ENCODE measurements around the gene FKBP1A. TPM values are rescaled to one million over a fixed set of nuclear protein-coding genes. Genes with fewer than 3 reads are reported as not detected.

Gene FKBP1A
- total and polyA plus RNA-seq, 2 donors (not counting 3 experiments of a cell fraction or from before 2014, with no cell fraction given): 968 to 1,972 TPM

- Histone ChIP-seq H3K27ac (ENCODE audit: insufficient read depth, low read depth, low read length) (peak overlapping the region; percentile 83), H3K79me2 (ENCODE audit: control insufficient read depth, insufficient read depth, low read length) (peaks cover 99% of the 10 kb centered on the region), H3K9me1 (replicated peaks; ENCODE audit: control insufficient read depth, extremely low read depth, insufficient read depth, low read length) (no peaks in the 10 kb centered on the region), H4K20me1 (replicated peaks; ENCODE audit: control insufficient read depth, extremely low read depth, insufficient read depth, low read length) (peaks cover 4% of the 10 kb centered on the region), H3K4me2 (ENCODE audit: insufficient read depth, low read length) (peak overlapping the region; percentile 63), H2AFZ (ENCODE audit: low read depth, low read length) (no peak overlapping the region), H3K4me1 (ENCODE audit: control insufficient read depth, extremely low read depth, insufficient read depth, low read length) (peaks cover 100% of the 10 kb centered on the region), H3K9ac (replicated peaks; ENCODE audit: extremely low read depth, insufficient read depth, low read length) (peak overlapping the region; percentile 21), H3K27me3 (ENCODE audit: control insufficient read depth in 2 of 2, insufficient read depth in 2 of 2, low read length in 2 of 2) (no peaks in the 10 kb centered on the region), H3K9me3 (replicated peaks; ENCODE audit: control insufficient read depth, insufficient read depth, low read length) (no peaks in the 10 kb centered on the region), H3K4me3 (replicated peaks in 1 of 3; ENCODE audit: insufficient read depth in 1 of 3, low read depth in 1 of 3, low read length in 3 of 3) (peak overlapping the region in 1 of 3 experiments; percentile 15), H3K36me3 (ENCODE audit: control insufficient read depth in 2 of 2, extremely low read depth in 1 of 2, insufficient read depth in 2 of 2, low read length in 2 of 2) (peaks cover 9 to 11% of the 10 kb centered on the region in 2 experiments)
- TF ChIP-seq FOS (IDR thresholded peaks at IDR 0.05; ENCODE audit: borderline replicate concordance, insufficient read depth, low read length): no peak
- TF ChIP-seq POLR2A (IDR thresholded peaks at IDR 0.05; ENCODE audit: low read depth, low read length): no peak
- no peak for TF ChIP-seq JUN (IDR thresholded peaks at IDR 0.05; ENCODE audit: borderline replicate concordance, insufficient read depth, insufficient read length, low read depth)
- TF ChIP-seq MYC (IDR thresholded peaks at IDR 0.05; ENCODE audit: low read depth, low read length): no peak
- TF ChIP-seq CTCF (IDR thresholded peaks at IDR 0.05; ENCODE audit: extremely low read depth in 1 of 2, insufficient read depth in 1 of 2, low read depth in 1 of 2, low read length in 2 of 2): no peak
- TF ChIP-seq GATA2 (IDR thresholded peaks at IDR 0.05; ENCODE audit: insufficient read depth, insufficient read length, low read depth, low read length): no peak
- TF ChIP-seq POLR2AphosphoS5 (IDR thresholded peaks at IDR 0.05; ENCODE audit: insufficient read depth, low read depth, low read length): no peak
- TF ChIP-seq MAX (IDR thresholded peaks at IDR 0.05; ENCODE audit: insufficient read depth, insufficient read length): no peak
- no peak for TF ChIP-seq EZH2 (IDR thresholded peaks at IDR 0.05; ENCODE audit: borderline replicate concordance, low read depth, low read length, severe bottlenecking)
- dilution Hi-C loops (cut with MboI; ENCODE audit: extremely low pct_ligation_motif_present, low sequenced_read_pairs) (no loop called here), intact Hi-C loops (cut with micrococcal nuclease) (loop anchor here (1.0 kb wide), 3 partner anchors 9 to 51 kb away; no protein-coding TSS in a partner anchor)
- POLR2A ChIA-PET: interaction anchor here (0.5 to 2.7 kb wide), 3 partner anchors 9 to 15 kb away, joined by 3 to 11 read pairs (median 4); no protein-coding TSS in a partner anchor
- peak; percentile 74 for DNase-seq (ENCODE audit: low read depth, low spot score)
- CTCF ChIA-PET: interaction anchor here (0.7 to 3.2 kb wide), 11 partner anchors 8 to 127 kb away, joined by 3 to 24 read pairs (median 3); partner anchors contain the start of gene FKBP1A
- peak; percentile 80 for FAIRE-seq
- BruUV-seq (replicated peaks): no TSS peak
Observed at GRCh38 chr20:1376408-1377270, 16.2 kb downstream of the FKBP1A start.

Data from endothelial cell of umbilical vein (primary cell).